ENCODE measurements around the gene WDR7.

The WDR7 gene

GRCh38 chr18:56835331-56835730, 184.2 kb downstream of the WDR7 start:
- TF ChIP-seq EGR1 (IDR thresholded peaks at IDR 0.05): no peak
- no peak for TF ChIP-seq CREB1 (IDR thresholded peaks at IDR 0.05; ENCODE audit: low read depth)
- TF ChIP-seq ZBTB7A (IDR thresholded peaks at IDR 0.05; ENCODE audit: low read depth): no peak
- no peak for TF ChIP-seq NFIC (IDR thresholded peaks at IDR 0.05)
- TF ChIP-seq EP300 (IDR thresholded peaks at IDR 0.05; ENCODE audit: borderline replicate concordance): no peak
- TF ChIP-seq CEBPB (IDR thresholded peaks at IDR 0.05): no peak
- no peak for TF ChIP-seq RAD21 (IDR thresholded peaks at IDR 0.05; ENCODE audit: low read depth)
- no peak for TF ChIP-seq TCF12 (IDR thresholded peaks at IDR 0.05; ENCODE audit: low read depth)
- no peak for TF ChIP-seq REST (IDR thresholded peaks at IDR 0.05; ENCODE audit: low read depth)
- no peak for TF ChIP-seq TAF1 (IDR thresholded peaks at IDR 0.05; ENCODE audit: low read depth)
- TF ChIP-seq USF1 (IDR thresholded peaks at IDR 0.05): no peak
- TF ChIP-seq YY1 (IDR thresholded peaks at IDR 0.05; ENCODE audit: low read depth): no peak

- TF ChIP-seq EGR1 (IDR thresholded peaks at IDR 0.05) (no peak), CREB1 (IDR thresholded peaks at IDR 0.05; ENCODE audit: low read depth) (no peak), TCF12 (IDR thresholded peaks at IDR 0.05; ENCODE audit: low read depth) (no peak), MAX (IDR thresholded peaks at IDR 0.05) (no peak), FOXM1 (IDR thresholded peaks at IDR 0.05; ENCODE audit: borderline replicate concordance, low read depth) (no peak), REST (IDR thresholded peaks at IDR 0.05; ENCODE audit: low read depth) (no peak), RAD21 (IDR thresholded peaks at IDR 0.05; ENCODE audit: low read depth) (no peak), TEAD4 (IDR thresholded peaks at IDR 0.05) (no peak), EP300 (IDR thresholded peaks at IDR 0.05; ENCODE audit: borderline replicate concordance) (no peak), YY1 (IDR thresholded peaks at IDR 0.05; ENCODE audit: low read depth) (no peak), USF1 (IDR thresholded peaks at IDR 0.05) (no peak)
These were observed 185.0 kb downstream of the WDR7 start for GRCh38 chr18:56836173-56836572.

GRCh38 chr18:56841836-56842235, 190.7 kb downstream of the WDR7 start:
- TF ChIP-seq EP300 (IDR thresholded peaks at IDR 0.05; ENCODE audit: borderline replicate concordance): no peak
- TF ChIP-seq NFIC (IDR thresholded peaks at IDR 0.05): no peak
- no peak for TF ChIP-seq MAX (IDR thresholded peaks at IDR 0.05)
- no peak for TF ChIP-seq RAD21 (IDR thresholded peaks at IDR 0.05; ENCODE audit: low read depth)
- TF ChIP-seq FOXM1 (IDR thresholded peaks at IDR 0.05; ENCODE audit: borderline replicate concordance, low read depth): no peak
- no peak for TF ChIP-seq ZBTB7A (IDR thresholded peaks at IDR 0.05; ENCODE audit: low read depth)
- TF ChIP-seq CREB1 (IDR thresholded peaks at IDR 0.05; ENCODE audit: low read depth): no peak
- no peak for TF ChIP-seq USF1 (IDR thresholded peaks at IDR 0.05)
- TF ChIP-seq EGR1 (IDR thresholded peaks at IDR 0.05): no peak
- TF ChIP-seq REST (IDR thresholded peaks at IDR 0.05; ENCODE audit: low read depth): no peak
- TF ChIP-seq TAF1 (IDR thresholded peaks at IDR 0.05; ENCODE audit: low read depth): no peak
- no peak for TF ChIP-seq YY1 (IDR thresholded peaks at IDR 0.05; ENCODE audit: low read depth)

- TF ChIP-seq NFIC (IDR thresholded peaks at IDR 0.05) (no peak), USF1 (IDR thresholded peaks at IDR 0.05) (no peak), ZBTB7A (IDR thresholded peaks at IDR 0.05; ENCODE audit: low read depth) (no peak), RAD21 (IDR thresholded peaks at IDR 0.05; ENCODE audit: low read depth) (no peak), TCF12 (IDR thresholded peaks at IDR 0.05; ENCODE audit: low read depth) (no peak), YY1 (IDR thresholded peaks at IDR 0.05; ENCODE audit: low read depth) (no peak), REST (IDR thresholded peaks at IDR 0.05; ENCODE audit: low read depth) (no peak), MAX (IDR thresholded peaks at IDR 0.05) (no peak), FOXM1 (IDR thresholded peaks at IDR 0.05; ENCODE audit: borderline replicate concordance, low read depth) (no peak), EP300 (IDR thresholded peaks at IDR 0.05; ENCODE audit: borderline replicate concordance) (no peak), TEAD4 (IDR thresholded peaks at IDR 0.05) (no peak), TAF1 (IDR thresholded peaks at IDR 0.05; ENCODE audit: low read depth) (no peak), EGR1 (IDR thresholded peaks at IDR 0.05) (no peak), CEBPB (IDR thresholded peaks at IDR 0.05) (no peak), CREB1 (IDR thresholded peaks at IDR 0.05; ENCODE audit: low read depth) (no peak)
These were observed 192.1 kb downstream of the WDR7 start for GRCh38 chr18:56843241-56843640.
